ENCODE data around the gene CCL7. TPM values are rescaled to one million over a fixed set of nuclear protein-coding genes. Genes with fewer than 3 reads are reported as not detected.

The CCL7 gene
- total and polyA plus RNA-seq, 9 of the 15 experiments (the other 6 are each of a cell fraction or from before 2014, with no cell fraction given), result not detected

DNA sequence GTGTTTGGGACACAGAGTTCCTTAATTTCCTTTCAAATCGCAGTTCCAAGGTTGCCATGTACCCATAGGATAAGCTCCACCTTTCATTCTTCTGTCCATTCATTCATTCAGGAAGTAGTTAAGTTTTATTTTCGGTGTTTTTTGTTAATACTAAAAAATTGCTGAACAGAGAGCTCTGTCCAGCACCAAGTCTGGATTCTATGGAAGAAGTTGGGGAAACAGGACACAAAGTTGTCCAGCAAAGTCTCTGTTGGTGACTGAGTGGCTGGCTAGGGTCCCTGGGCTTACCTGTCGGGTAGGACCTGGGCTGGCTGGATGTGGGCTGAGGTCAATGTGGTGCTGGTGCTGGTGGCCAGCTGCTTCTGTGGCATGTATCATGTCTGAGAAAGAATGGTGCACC, 32.6 kb upstream of the CCL7 start (continued):
- TF ChIP-seq KDM5B (IDR thresholded peaks at IDR 0.05; ENCODE audit: insufficient replicate concordance, low read depth, low read length) (no peak), SNRNP70 (optimal IDR thresholded peaks at IDR 0.05; ENCODE audit: low read depth, low read length) (no peak), KDM1A (IDR thresholded peaks at IDR 0.05) (no peak), ZKSCAN1 (IDR thresholded peaks at IDR 0.05; ENCODE audit: low read depth, low read length) (no peak)
- TF ChIP-seq, protein P1, sequence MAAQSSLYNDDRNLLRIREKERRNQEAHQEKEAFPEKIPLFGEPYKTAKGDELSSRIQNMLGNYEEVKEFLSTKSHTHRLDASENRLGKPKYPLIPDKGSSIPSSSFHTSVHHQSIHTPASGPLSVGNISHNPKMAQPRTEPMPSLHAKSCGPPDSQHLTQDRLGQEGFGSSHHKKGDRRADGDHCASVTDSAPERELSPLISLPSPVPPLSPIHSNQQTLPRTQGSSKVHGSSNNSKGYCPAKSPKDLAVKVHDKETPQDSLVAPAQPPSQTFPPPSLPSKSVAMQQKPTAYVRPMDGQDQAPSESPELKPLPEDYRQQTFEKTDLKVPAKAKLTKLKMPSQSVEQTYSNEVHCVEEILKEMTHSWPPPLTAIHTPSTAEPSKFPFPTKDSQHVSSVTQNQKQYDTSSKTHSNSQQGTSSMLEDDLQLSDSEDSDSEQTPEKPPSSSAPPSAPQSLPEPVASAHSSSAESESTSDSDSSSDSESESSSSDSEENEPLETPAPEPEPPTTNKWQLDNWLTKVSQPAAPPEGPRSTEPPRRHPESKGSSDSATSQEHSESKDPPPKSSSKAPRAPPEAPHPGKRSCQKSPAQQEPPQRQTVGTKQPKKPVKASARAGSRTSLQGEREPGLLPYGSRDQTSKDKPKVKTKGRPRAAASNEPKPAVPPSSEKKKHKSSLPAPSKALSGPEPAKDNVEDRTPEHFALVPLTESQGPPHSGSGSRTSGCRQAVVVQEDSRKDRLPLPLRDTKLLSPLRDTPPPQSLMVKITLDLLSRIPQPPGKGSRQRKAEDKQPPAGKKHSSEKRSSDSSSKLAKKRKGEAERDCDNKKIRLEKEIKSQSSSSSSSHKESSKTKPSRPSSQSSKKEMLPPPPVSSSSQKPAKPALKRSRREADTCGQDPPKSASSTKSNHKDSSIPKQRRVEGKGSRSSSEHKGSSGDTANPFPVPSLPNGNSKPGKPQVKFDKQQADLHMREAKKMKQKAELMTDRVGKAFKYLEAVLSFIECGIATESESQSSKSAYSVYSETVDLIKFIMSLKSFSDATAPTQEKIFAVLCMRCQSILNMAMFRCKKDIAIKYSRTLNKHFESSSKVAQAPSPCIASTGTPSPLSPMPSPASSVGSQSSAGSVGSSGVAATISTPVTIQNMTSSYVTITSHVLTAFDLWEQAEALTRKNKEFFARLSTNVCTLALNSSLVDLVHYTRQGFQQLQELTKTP (IDR thresholded peaks at IDR 0.05; ENCODE audit: low read depth in 1 of 2, partially characterized antibody in 2 of 2), result no peak

DNA sequence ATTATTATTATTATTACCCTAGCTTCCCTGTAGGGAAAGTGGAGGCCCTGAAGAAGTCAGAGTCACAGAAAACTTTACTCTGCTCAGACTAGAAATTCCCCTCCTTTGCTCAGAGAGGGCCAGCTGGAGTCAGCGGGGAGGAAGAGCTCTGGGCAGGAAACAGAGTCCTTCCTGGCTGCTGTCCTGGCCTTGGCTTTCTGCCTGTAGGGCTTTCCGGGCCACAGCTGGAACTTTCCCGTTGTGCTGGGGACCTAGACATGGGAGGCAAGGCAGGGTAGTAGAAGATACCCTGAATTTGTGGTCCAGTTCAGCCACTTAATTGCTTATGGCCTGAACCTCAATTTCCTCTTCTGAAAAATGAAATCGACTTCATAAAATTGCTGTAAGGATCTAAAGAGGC, 29.0 kb upstream of the CCL7 start:
- 0% methylated on average over 4 of the region's 4 CpGs for WGBS (ENCODE audit: insufficient coverage, low coverage, missing lambda C conversion rate)
- FAIRE-seq, result no peak

More for the DNA sequence above, 29.0 kb upstream of the CCL7 start:
- ATAC-seq (no peak), DNase-seq (ENCODE audit: extremely low read depth in 1 of 4, low spot score in 3 of 4) (no peak)
- no peak overlapping the region for H3K4me3 ChIP-seq
- POLR2A ChIA-PET, result interaction anchor here (0.6 kb wide), 1 partner anchor 446 kb away, joined by 4 read pairs; no protein-coding TSS in a partner anchor
- H3K27ac ChIP-seq (ENCODE audit: extremely low read depth, low read depth, low read length), result no peak overlapping the region
- H2AFZ ChIP-seq (ENCODE audit: low read depth, low read length), result no peak overlapping the region
- H3K9ac ChIP-seq (ENCODE audit: insufficient read depth in 1 of 2, low read depth in 2 of 2, low read length in 2 of 2), result no peak overlapping the region
- no peaks in the 10 kb centered on the region; a peak in 2 of 5 replicates for H3K27me3 ChIP-seq (ENCODE audit: control insufficient read depth in 2 of 2, insufficient read depth in 2 of 2, low read length in 2 of 2)
- no peaks in the 10 kb centered on the region for H3K9me3 ChIP-seq (replicated peaks; ENCODE audit: control insufficient read depth, insufficient read depth, low read depth, low read length)
- in situ Hi-C loops (cut with MboI) (no loop called here), intact Hi-C loops (cut with micrococcal nuclease) (no loop called here)
- TF ChIP-seq BRCA1 (IDR thresholded peaks at IDR 0.05) (no peak), BRCA1 (CRISPR knock-in tag; IDR thresholded peaks at IDR 0.05) (no peak), SUPT5H (IDR thresholded peaks at IDR 0.05) (no peak), HDGF (IDR thresholded peaks at IDR 0.05) (no peak)
- TF ChIP-seq, protein P2, sequence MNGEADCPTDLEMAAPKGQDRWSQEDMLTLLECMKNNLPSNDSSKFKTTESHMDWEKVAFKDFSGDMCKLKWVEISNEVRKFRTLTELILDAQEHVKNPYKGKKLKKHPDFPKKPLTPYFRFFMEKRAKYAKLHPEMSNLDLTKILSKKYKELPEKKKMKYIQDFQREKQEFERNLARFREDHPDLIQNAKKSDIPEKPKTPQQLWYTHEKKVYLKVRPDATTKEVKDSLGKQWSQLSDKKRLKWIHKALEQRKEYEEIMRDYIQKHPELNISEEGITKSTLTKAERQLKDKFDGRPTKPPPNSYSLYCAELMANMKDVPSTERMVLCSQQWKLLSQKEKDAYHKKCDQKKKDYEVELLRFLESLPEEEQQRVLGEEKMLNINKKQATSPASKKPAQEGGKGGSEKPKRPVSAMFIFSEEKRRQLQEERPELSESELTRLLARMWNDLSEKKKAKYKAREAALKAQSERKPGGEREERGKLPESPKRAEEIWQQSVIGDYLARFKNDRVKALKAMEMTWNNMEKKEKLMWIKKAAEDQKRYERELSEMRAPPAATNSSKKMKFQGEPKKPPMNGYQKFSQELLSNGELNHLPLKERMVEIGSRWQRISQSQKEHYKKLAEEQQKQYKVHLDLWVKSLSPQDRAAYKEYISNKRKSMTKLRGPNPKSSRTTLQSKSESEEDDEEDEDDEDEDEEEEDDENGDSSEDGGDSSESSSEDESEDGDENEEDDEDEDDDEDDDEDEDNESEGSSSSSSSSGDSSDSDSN (IDR thresholded peaks at IDR 0.05; ENCODE audit: borderline replicate concordance in 1 of 2, low read depth in 2 of 2, low read length in 2 of 2), result no peak
- H3K79me2 ChIP-seq (ENCODE audit: control insufficient read depth, insufficient read depth, low read length), result no peaks in the 10 kb centered on the region
- CTCF ChIA-PET (ENCODE audit: low intra/inter-chr PET ratio), result no interaction called here
- no peak overlapping the region for H3K4me2 ChIP-seq (ENCODE audit: insufficient read depth, low read length)
- H4K20me1 ChIP-seq (replicated peaks; ENCODE audit: control insufficient read depth, insufficient read depth, low read length), result no peaks in the 10 kb centered on the region
- H3K36me3 ChIP-seq (ENCODE audit: control insufficient read depth, insufficient read depth, low read length), result no peaks in the 10 kb centered on the region
- H3K9me1 ChIP-seq (ENCODE audit: control insufficient read depth, insufficient read depth, low read length), result no peaks in the 10 kb centered on the region
- no peaks in the 10 kb centered on the region; a peak in 1 of 5 replicates for H3K4me1 ChIP-seq (replicated peaks in 1 of 2; ENCODE audit: control insufficient read depth in 2 of 2, insufficient read depth in 2 of 2, low read length in 2 of 2)
- no TSS peak for BruUV-seq (replicated peaks)
